HG03095 (cell line): ENCODE measurements around the gene SLC30A2.

Experiments
- ATAC-seq: cut with Tn5 transposase; IDR thresholded peaks from one replicate; pipeline ENCODE4 v1.9.1; 2021; ENCODE audit warnings: moderate library complexity; ENCODE audit not compliant: unreplicated experiment

SLC30A2 gene

GRCh38 chr1:26023826-26024225 is 22.1 kb downstream of the SLC30A2 start:
- ATAC-seq, result no peak

- no peak for ATAC-seq
Observed at GRCh38 chr1:26023009-26023408, 22.9 kb downstream of the SLC30A2 start.

- ATAC-seq, result no peak
Observed at GRCh38 chr1:26022404-26022779, 23.5 kb downstream of the SLC30A2 start.

- no peak for ATAC-seq
Observed at GRCh38 chr1:26021647-26022403, 24.1 kb downstream of the SLC30A2 start, which contains the start of gene EXTL1. TSS of gene EXTL1 (plus strand) at chr1:26021775. CDS start at chr1:26022647, 872 bp downstream.

GRCh38 chr1:26020941-26021646 is 24.8 kb downstream of the SLC30A2 start:
- no peak for ATAC-seq

- no peak for ATAC-seq
Observed at GRCh38 chr1:26020330-26020768, 25.6 kb downstream of the SLC30A2 start.

- ATAC-seq, result no peak
Observed at GRCh38 chr1:26019641-26020315, 26.1 kb downstream of the SLC30A2 start.

- no peak for ATAC-seq
Observed at GRCh38 chr1:26017606-26018005, 28.3 kb downstream of the SLC30A2 start.

GRCh38 chr1:26016953-26017545 is 28.9 kb downstream of the SLC30A2 start:
- ATAC-seq, result no peak

GRCh38 chr1:26016258-26016952 is 29.5 kb downstream of the SLC30A2 start:
- no peak for ATAC-seq

GRCh38 chr1:26015358-26015757 is 30.6 kb downstream of the SLC30A2 start:
- ATAC-seq, result no peak

GRCh38 chr1:26014179-26014578 is 31.7 kb downstream of the SLC30A2 start:
- no peak for ATAC-seq

GRCh38 chr1:26012864-26013263 is 33.1 kb downstream of the SLC30A2 start:
- no peak for ATAC-seq

GRCh38 chr1:26010825-26011224 is 35.1 kb downstream of the SLC30A2 start:
- ATAC-seq, result no peak

GRCh38 chr1:26009796-26010447 is 36.0 kb downstream of the SLC30A2 start:
- no peak for ATAC-seq

GRCh38 chr1:26006710-26007109 is 39.2 kb downstream of the SLC30A2 start:
- no peak for ATAC-seq

GRCh38 chr1:26005434-26006105 is 40.3 kb downstream of the SLC30A2 start:
- no peak for ATAC-seq

GRCh38 chr1:26003756-26004155 is 42.2 kb downstream of the SLC30A2 start:
- no peak for ATAC-seq

- no peak for ATAC-seq
Observed at GRCh38 chr1:26003262-26003661, 42.7 kb downstream of the SLC30A2 start.
